GM23338 (cell line): Measurements from ENCODE around the gene MAPK14. TPM values are rescaled to one million over a fixed set of nuclear protein-coding genes. Genes with fewer than 3 reads are reported as not detected.

ENCODE experiments used
- ATAC-seq: fragments of 200-7000 bp; cut with Tn5 transposase; 3 replicates; pipeline ENCODE4 v1.9.1; 2020
- DNase-seq: peaks from one replicate; pipeline ENCODE4 v3.0.0-alpha.2; 2015; ENCODE audit warnings: low spot score
- H2AFZ ChIP-seq: fragments of 200-600 bp; sonication (generic); 2 replicates; pipeline ENCODE4 v1.8.0; 2016; ENCODE audit warnings: antibody characterized with exemption, mild to moderate bottlenecking, moderate library complexity
- H3F3A ChIP-seq: fragments of 200-600 bp; sonication (generic); replicated peaks from 2 replicates; pipeline ENCODE4 v1.8.0; 2017; ENCODE audit warnings: antibody characterized with exemption, mixed run types, low read depth
- H3K27ac ChIP-seq: fragments of 200-600 bp; sonication (generic); 2 replicates; pipeline ENCODE4 v1.6.1; 2016; ENCODE audit warnings: low read depth
- H3K27me3 ChIP-seq: fragments of 200-600 bp; sonication (generic); 2 replicates; pipeline ENCODE4 v1.8.0; 2016; ENCODE audit warnings: mild to moderate bottlenecking, mixed run types, moderate library complexity; ENCODE audit not compliant: insufficient read depth
- H3K36me3 ChIP-seq: fragments of 200-600 bp; sonication (generic); 2 replicates; pipeline ENCODE4 v1.8.0; 2016; ENCODE audit warnings: mild to moderate bottlenecking; ENCODE audit not compliant: insufficient read depth
- H3K4me1 ChIP-seq: fragments of 200-600 bp; sonication (generic); 2 replicates; pipeline ENCODE4 v1.8.0; 2016; ENCODE audit warnings: mild to moderate bottlenecking, moderate library complexity; ENCODE audit not compliant: insufficient read depth
- H3K4me2 ChIP-seq: fragments of 200-600 bp; sonication (generic); 2 replicates; pipeline ENCODE4 v1.7.1; 2017; ENCODE audit warnings: mixed run types
- H3K4me3 ChIP-seq: fragments of 200-600 bp; sonication (generic); 2 replicates; pipeline ENCODE4 v1.6.1; 2016; ENCODE audit warnings: mixed run types
- H3K79me2 ChIP-seq: fragments of 200-600 bp; sonication (generic); replicated peaks from 2 replicates; pipeline ENCODE4 v1.8.0; 2017; ENCODE audit warnings: mild to moderate bottlenecking; ENCODE audit not compliant: insufficient read depth
- H3K9me2 ChIP-seq: fragments of 200-600 bp; sonication (generic); 2 replicates; pipeline ENCODE4 v1.8.0; 2017; ENCODE audit not compliant: insufficient read depth
- H4K20me1 ChIP-seq: fragments of 200-600 bp; sonication (generic); replicated peaks from 2 replicates; pipeline ENCODE4 v1.8.0; 2017; ENCODE audit warnings: mild to moderate bottlenecking; ENCODE audit not compliant: insufficient read depth
- H3K27ac Mint-ChIP-seq: 2 replicates; pipeline ENCODE4 v1.8.0; 2020; ENCODE audit warnings: inconsistent platforms, mild to moderate bottlenecking, moderate library complexity, mixed read lengths
- H3K27me3 Mint-ChIP-seq: 3 replicates; pipeline ENCODE4 v1.8.0; 2022; ENCODE audit warnings: low read depth, mild to moderate bottlenecking, moderate library complexity, mixed read lengths, inconsistent platforms; ENCODE audit not compliant: insufficient read depth, poor library complexity
- H3K36me3 Mint-ChIP-seq: 3 replicates; pipeline ENCODE4 v1.8.0; 2021; ENCODE audit warnings: low read depth, mild to moderate bottlenecking, inconsistent platforms, moderate library complexity, mixed read lengths
- H3K4me1 Mint-ChIP-seq: 3 replicates; pipeline ENCODE4 v1.8.0; 2020; ENCODE audit warnings: mild to moderate bottlenecking, inconsistent platforms, mixed read lengths
- H3K4me3 Mint-ChIP-seq: 3 replicates; pipeline ENCODE4 v1.8.0; 2021; ENCODE audit warnings: moderate library complexity, mild to moderate bottlenecking, inconsistent platforms, mixed read lengths
- H3K9me3 Mint-ChIP-seq: 3 replicates; pipeline ENCODE4 v1.8.0; 2020; ENCODE audit warnings: moderate library complexity, mild to moderate bottlenecking, inconsistent platforms, mixed read lengths
- CREB1 ChIP-seq: fragments of 250-450 bp; sonication (Bioruptor Pico); IDR thresholded peaks from 2 replicates; pipeline ENCODE4 v1.5.0; 2020; ENCODE audit warnings: low read depth, mild to moderate bottlenecking, moderate library complexity
- CTCF ChIP-seq, 2 experiments: fragments of 200-600 bp in 1 of 2; sonication (generic) in 1 of 2; conservative IDR thresholded peaks; 2 replicates each; pipeline versions ENCODE4 v1.5.1 to v1.6.1; 2016 to 2017; ENCODE audit warnings: antibody characterized with exemption in 2 of 2, low read depth in 2 of 2, mild to moderate bottlenecking in 2 of 2, moderate library complexity in 1 of 2
- ETS1 ChIP-seq: IDR thresholded peaks from 2 replicates; pipeline ENCODE4 v1.6.1; 2016; ENCODE audit warnings: antibody characterized with exemption
- EZH2 ChIP-seq: fragments of 200-600 bp; sonication (generic); IDR thresholded peaks from one replicate; pipeline ENCODE4 v1.8.0; 2017; ENCODE audit warnings: antibody characterized with exemption, mild to moderate bottlenecking, low read depth; ENCODE audit not compliant: unreplicated experiment
- EZH2phosphoT487 ChIP-seq: fragments of 200-600 bp; sonication (generic); IDR thresholded peaks from one replicate; pipeline ENCODE4 v1.8.1; 2018; ENCODE audit warnings: antibody characterized with exemption; ENCODE audit not compliant: unreplicated experiment
- JUNB ChIP-seq: IDR thresholded peaks from one replicate; pipeline ENCODE4 v1.6.1; 2016; ENCODE audit warnings: antibody characterized with exemption; ENCODE audit not compliant: unreplicated experiment
- NANOG ChIP-seq: IDR thresholded peaks from 2 replicates; pipeline ENCODE4 v1.6.1; 2016; ENCODE audit warnings: antibody characterized with exemption, borderline replicate concordance
- POLR2AphosphoS5 ChIP-seq: IDR thresholded peaks from 2 replicates; pipeline ENCODE4 v1.6.1; 2016; ENCODE audit warnings: antibody characterized with exemption, low read depth
- STAT1 ChIP-seq: IDR thresholded peaks from one replicate; pipeline ENCODE4 v1.6.1; 2016; ENCODE audit warnings: antibody characterized with exemption; ENCODE audit not compliant: unreplicated experiment
- ZNF114 ChIP-seq: fragments of 250-450 bp; sonication (Bioruptor Pico); IDR thresholded peaks from 2 replicates; pipeline ENCODE4 v1.5.0; 2020; ENCODE audit warnings: mild to moderate bottlenecking, moderate library complexity
- ZNF331 ChIP-seq: fragments of 250-450 bp; sonication (Bioruptor Pico); IDR thresholded peaks from 2 replicates; pipeline ENCODE4 v1.5.0; 2020; ENCODE audit warnings: low read depth, mild to moderate bottlenecking, moderate library complexity
- polyA plus RNA-seq: library from polyadenylated mRNA; unstranded; fragments of >200 nt; fragmentation: Nextera tagmentation; extraction: Ambion mirVana; gene quantifications from 2 replicates; pipeline ENCODE4 v1.2.1, GENCODE V29; 2016
- total RNA-seq: library from RNA; depleted of rRNA; stranded (reverse); fragments of >200 nt; shearing (Covaris generic); gene quantifications from 2 replicates; pipeline ENCODE4 v1.2.3, GENCODE V29; 2014
- TF ChIP-seq, protein P1 (sequence below): fragments of 250-450 bp; sonication (Bioruptor Pico); IDR thresholded peaks from 2 replicates; pipeline ENCODE4 v1.5.0; 2020; ENCODE audit warnings: mild to moderate bottlenecking, moderate library complexity
- TF ChIP-seq, protein P2 (sequence below): IDR thresholded peaks from one replicate; pipeline ENCODE4 v1.6.1; 2018; ENCODE audit warnings: antibody characterized with exemption; ENCODE audit not compliant: unreplicated experiment

Gene MAPK14
- total and polyA plus RNA-seq, 2 experiments from 2014 or later = 8.8 to 44.5 TPM

DNA sequence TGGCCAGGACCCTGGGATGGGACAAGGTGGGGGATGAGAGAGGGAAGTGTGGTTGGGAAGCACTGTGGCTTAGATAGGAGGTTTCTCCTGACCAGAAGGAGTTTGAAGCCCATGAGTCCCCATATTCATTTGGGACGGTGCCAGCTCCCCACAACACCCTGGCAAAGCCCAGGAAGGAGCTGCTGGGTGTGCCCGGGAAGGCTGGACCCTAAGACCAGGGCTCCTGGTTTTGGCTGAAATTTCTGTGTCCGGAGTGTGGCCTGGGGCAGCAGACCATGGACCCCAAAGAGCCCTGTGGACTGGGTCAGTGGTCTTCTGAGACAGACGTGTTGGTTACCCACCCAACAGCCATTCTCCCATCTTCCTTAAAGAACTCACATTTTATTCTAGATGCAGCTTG is 117.9 kb downstream of the MAPK14 start:
- Mint-ChIP-seq H3K27ac (no peak overlapping the region), H3K4me1 (peaks cover 7% of the 10 kb centered on the region; the same call in 2 of the 3 replicates), H3K27me3 (peaks cover 1% of the 10 kb centered on the region), H3K36me3 (peaks cover 6% of the 10 kb centered on the region), H3K9me3 (peaks cover 17% of the 10 kb centered on the region), H3K4me3 (no peak overlapping the region)
- H3K36me3 ChIP-seq = no peaks in the 10 kb centered on the region
- no peak overlapping the region for H3K4me3 ChIP-seq
- H3K4me1 ChIP-seq = peaks cover 3% of the 10 kb centered on the region
- DNase-seq (no peak), ATAC-seq (no peak)
- no peaks in the 10 kb centered on the region for H3K27me3 ChIP-seq
- H3K4me2 ChIP-seq = no peak overlapping the region
- TF ChIP-seq CTCF (conservative IDR thresholded peaks at IDR 0.05; ENCODE audit: low read depth in 2 of 2) = no peak
- no peak for TF ChIP-seq EZH2phosphoT487
- TF ChIP-seq ETS1 = no peak
- TF ChIP-seq, protein P1, sequence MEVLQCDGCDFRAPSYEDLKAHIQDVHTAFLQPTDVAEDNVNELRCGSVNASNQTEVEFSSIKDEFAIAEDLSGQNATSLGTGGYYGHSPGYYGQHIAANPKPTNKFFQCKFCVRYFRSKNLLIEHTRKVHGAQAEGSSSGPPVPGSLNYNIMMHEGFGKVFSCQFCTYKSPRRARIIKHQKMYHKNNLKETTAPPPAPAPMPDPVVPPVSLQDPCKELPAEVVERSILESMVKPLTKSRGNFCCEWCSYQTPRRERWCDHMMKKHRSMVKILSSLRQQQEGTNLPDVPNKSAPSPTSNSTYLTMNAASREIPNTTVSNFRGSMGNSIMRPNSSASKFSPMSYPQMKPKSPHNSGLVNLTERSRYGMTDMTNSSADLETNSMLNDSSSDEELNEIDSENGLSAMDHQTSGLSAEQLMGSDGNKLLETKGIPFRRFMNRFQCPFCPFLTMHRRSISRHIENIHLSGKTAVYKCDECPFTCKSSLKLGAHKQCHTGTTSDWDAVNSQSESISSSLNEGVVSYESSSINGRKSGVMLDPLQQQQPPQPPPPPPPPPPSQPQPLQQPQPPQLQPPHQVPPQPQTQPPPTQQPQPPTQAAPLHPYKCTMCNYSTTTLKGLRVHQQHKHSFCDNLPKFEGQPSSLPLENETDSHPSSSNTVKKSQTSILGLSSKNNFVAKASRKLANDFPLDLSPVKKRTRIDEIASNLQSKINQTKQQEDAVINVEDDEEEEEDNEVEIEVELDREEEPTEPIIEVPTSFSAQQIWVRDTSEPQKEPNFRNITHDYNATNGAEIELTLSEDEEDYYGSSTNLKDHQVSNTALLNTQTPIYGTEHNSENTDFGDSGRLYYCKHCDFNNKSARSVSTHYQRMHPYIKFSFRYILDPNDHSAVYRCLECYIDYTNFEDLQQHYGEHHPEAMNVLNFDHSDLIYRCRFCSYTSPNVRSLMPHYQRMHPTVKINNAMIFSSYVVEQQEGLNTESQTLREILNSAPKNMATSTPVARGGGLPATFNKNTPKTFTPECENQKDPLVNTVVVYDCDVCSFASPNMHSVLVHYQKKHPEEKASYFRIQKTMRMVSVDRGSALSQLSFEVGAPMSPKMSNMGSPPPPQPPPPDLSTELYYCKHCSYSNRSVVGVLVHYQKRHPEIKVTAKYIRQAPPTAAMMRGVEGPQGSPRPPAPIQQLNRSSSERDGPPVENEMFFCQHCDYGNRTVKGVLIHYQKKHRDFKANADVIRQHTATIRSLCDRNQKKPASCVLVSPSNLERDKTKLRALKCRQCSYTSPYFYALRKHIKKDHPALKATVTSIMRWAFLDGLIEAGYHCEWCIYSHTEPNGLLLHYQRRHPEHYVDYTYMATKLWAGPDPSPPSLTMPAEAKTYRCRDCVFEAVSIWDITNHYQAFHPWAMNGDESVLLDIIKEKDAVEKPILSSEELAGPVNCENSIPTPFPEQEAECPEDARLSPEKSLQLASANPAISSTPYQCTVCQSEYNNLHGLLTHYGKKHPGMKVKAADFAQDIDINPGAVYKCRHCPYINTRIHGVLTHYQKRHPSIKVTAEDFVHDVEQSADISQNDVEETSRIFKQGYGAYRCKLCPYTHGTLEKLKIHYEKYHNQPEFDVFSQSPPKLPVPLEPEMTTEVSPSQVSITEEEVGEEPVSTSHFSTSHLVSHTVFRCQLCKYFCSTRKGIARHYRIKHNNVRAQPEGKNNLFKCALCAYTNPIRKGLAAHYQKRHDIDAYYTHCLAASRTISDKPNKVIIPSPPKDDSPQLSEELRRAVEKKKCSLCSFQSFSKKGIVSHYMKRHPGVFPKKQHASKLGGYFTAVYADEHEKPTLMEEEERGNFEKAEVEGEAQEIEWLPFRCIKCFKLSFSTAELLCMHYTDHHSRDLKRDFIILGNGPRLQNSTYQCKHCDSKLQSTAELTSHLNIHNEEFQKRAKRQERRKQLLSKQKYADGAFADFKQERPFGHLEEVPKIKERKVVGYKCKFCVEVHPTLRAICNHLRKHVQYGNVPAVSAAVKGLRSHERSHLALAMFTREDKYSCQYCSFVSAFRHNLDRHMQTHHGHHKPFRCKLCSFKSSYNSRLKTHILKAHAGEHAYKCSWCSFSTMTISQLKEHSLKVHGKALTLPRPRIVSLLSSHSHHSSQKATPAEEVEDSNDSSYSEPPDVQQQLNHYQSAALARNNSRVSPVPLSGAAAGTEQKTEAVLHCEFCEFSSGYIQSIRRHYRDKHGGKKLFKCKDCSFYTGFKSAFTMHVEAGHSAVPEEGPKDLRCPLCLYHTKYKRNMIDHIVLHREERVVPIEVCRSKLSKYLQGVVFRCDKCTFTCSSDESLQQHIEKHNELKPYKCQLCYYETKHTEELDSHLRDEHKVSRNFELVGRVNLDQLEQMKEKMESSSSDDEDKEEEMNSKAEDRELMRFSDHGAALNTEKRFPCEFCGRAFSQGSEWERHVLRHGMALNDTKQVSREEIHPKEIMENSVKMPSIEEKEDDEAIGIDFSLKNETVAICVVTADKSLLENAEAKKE (CRISPR knock-in tag) = no peak
- no peak for TF ChIP-seq ZNF114
- TF ChIP-seq ZNF331 = no peak
- no peak for TF ChIP-seq POLR2AphosphoS5
- no peak for TF ChIP-seq CREB1 (CRISPR knock-in tag)
- TF ChIP-seq, protein P2, sequence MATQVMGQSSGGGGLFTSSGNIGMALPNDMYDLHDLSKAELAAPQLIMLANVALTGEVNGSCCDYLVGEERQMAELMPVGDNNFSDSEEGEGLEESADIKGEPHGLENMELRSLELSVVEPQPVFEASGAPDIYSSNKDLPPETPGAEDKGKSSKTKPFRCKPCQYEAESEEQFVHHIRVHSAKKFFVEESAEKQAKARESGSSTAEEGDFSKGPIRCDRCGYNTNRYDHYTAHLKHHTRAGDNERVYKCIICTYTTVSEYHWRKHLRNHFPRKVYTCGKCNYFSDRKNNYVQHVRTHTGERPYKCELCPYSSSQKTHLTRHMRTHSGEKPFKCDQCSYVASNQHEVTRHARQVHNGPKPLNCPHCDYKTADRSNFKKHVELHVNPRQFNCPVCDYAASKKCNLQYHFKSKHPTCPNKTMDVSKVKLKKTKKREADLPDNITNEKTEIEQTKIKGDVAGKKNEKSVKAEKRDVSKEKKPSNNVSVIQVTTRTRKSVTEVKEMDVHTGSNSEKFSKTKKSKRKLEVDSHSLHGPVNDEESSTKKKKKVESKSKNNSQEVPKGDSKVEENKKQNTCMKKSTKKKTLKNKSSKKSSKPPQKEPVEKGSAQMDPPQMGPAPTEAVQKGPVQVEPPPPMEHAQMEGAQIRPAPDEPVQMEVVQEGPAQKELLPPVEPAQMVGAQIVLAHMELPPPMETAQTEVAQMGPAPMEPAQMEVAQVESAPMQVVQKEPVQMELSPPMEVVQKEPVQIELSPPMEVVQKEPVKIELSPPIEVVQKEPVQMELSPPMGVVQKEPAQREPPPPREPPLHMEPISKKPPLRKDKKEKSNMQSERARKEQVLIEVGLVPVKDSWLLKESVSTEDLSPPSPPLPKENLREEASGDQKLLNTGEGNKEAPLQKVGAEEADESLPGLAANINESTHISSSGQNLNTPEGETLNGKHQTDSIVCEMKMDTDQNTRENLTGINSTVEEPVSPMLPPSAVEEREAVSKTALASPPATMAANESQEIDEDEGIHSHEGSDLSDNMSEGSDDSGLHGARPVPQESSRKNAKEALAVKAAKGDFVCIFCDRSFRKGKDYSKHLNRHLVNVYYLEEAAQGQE = no peak
- TF ChIP-seq EZH2 = no peak
- no peak for TF ChIP-seq STAT1
- TF ChIP-seq NANOG = no peak
- no peak for TF ChIP-seq JUNB
- no peaks in the 10 kb centered on the region for H3F3A ChIP-seq
- no peaks in the 10 kb centered on the region for H3K9me2 ChIP-seq
- no peaks in the 10 kb centered on the region for H3K79me2 ChIP-seq
- no peak overlapping the region for H3K27ac ChIP-seq
- H2AFZ ChIP-seq = no peak overlapping the region
- no peaks in the 10 kb centered on the region for H4K20me1 ChIP-seq
